A549 (cell line): ENCODE data around the gene MPL. TPM values are rescaled to one million over a fixed set of nuclear protein-coding genes. Genes with fewer than 3 reads are reported as not detected.

Source experiments
- ATAC-seq, 2 experiments: fragments of 200-7000 bp in 1 of 2; fragments of >200 bp in 1 of 2; cut with Nextera tagmentation in 1 of 2; cut with Tn5 transposase in 1 of 2; 3 replicates each; pipeline versions ENCODE4 v1.8.0 to v1.9.1; 2018 to 2020; ENCODE audit warnings: mild to moderate bottlenecking in 1 of 2, moderate library complexity in 1 of 2
- CTCF ChIA-PET: fragments of 300-600 bp; sonication (Branson Sonifier 250); formaldehyde crosslinking; extraction: SDS; loops from one replicate; lab custom pipeline; 2021; ENCODE audit warnings: antibody characterized with exemption, inconsistent platforms; lab: Yijun Ruan, JAX
- POLR2A ChIA-PET: fragments of 350-600 bp; formaldehyde crosslinking; extraction: SDS; loops from one replicate; lab custom pipeline; 2021; ENCODE audit warnings: antibody characterized with exemption, inconsistent platforms; lab: Yijun Ruan, JAX
- DNase-seq, 2 experiments: peaks; one replicate each; pipeline versions ENCODE4 v3.0.0 to v3.0.0-alpha.2; 2011 to 2016; ENCODE audit warnings: low read depth in 1 of 2, low spot score in 1 of 2
- FAIRE-seq: peaks from 2 replicates; lab custom pipeline; 2011; peaks lifted over from hg19 to GRCh38; lab: Jason Lieb, UNC
- H3K27ac ChIP-seq, 2 experiments: fragments of >200 bp; sonication (Bioruptor Twin); formaldehyde crosslinking; 3 replicates each; pipeline ENCODE4 v1.5.1; 2016 to 2017
- H3K4me1 ChIP-seq: fragments of >200 bp; sonication (Bioruptor Twin); formaldehyde crosslinking; 3 replicates; pipeline ENCODE4 v1.6.1; 2016
- H3K4me2 ChIP-seq: fragments of >200 bp; sonication (Bioruptor Twin); formaldehyde crosslinking; 3 replicates; pipeline ENCODE4 v1.6.1; 2016
- H3K4me3 ChIP-seq: fragments of >200 bp; sonication (Bioruptor Twin); formaldehyde crosslinking; 3 replicates; pipeline ENCODE4 v1.5.1; 2016
- H3K9me3 ChIP-seq: fragments of >200 bp; sonication (Bioruptor Twin); formaldehyde crosslinking; 3 replicates; pipeline ENCODE4 v1.6.1; 2016
- CHD4 ChIP-seq: fragments of 200-600 bp; sonication (generic); IDR thresholded peaks from 2 replicates; pipeline ENCODE4 v1.6.1; 2016; ENCODE audit warnings: antibody characterized with exemption, mild to moderate bottlenecking, borderline replicate concordance
- CTCF ChIP-seq: fragments of >200 bp; sonication (Bioruptor Twin); formaldehyde crosslinking; IDR thresholded peaks from 3 replicates; pipeline ENCODE4 v1.5.1; 2016
- EHF ChIP-seq: fragments of 250-450 bp; sonication (Bioruptor Pico); IDR thresholded peaks from 2 replicates; pipeline ENCODE4 v1.5.0; 2020; ENCODE audit warnings: mild to moderate bottlenecking
- ELK1 ChIP-seq: fragments of 150-350 bp; IDR thresholded peaks from 2 replicates; pipeline ENCODE4 v1.6.1; 2014; ENCODE audit warnings: low read depth, mild to moderate bottlenecking, low read length
- ESRRA ChIP-seq: fragments of 150-350 bp; IDR thresholded peaks from 2 replicates; pipeline ENCODE4 v1.6.1; 2014; ENCODE audit warnings: mild to moderate bottlenecking, low read length, borderline replicate concordance
- HDAC2 ChIP-seq: fragments of 200-600 bp; sonication (generic); IDR thresholded peaks from 2 replicates; pipeline ENCODE4 v1.6.1; 2016
- HES2 ChIP-seq: fragments of >200 bp; sonication (Bioruptor Twin); formaldehyde crosslinking; IDR thresholded peaks from 2 replicates; pipeline ENCODE4 v1.6.1; 2016
- HOXA7 ChIP-seq: fragments of 250-450 bp; sonication (Bioruptor Pico); IDR thresholded peaks from 2 replicates; pipeline ENCODE4 v1.5.0; 2020; ENCODE audit warnings: mild to moderate bottlenecking, moderate library complexity
- HOXB5 ChIP-seq: fragments of 250-450 bp; sonication (Bioruptor Pico); IDR thresholded peaks from 2 replicates; pipeline ENCODE4 v1.5.0; 2020; ENCODE audit warnings: mild to moderate bottlenecking, moderate library complexity
- KDM1A ChIP-seq: fragments of 200-600 bp; sonication (generic); IDR thresholded peaks from 2 replicates; pipeline ENCODE4 v1.6.1; 2016; ENCODE audit warnings: low read depth, mild to moderate bottlenecking
- KDM5A ChIP-seq: fragments of 200-600 bp; sonication (generic); IDR thresholded peaks from 2 replicates; pipeline ENCODE4 v1.6.1; 2016; ENCODE audit warnings: antibody characterized with exemption, mild to moderate bottlenecking
- MAX ChIP-seq: IDR thresholded peaks from 2 replicates; pipeline ENCODE4 v1.6.1; 2012
- NFE2L2 ChIP-seq: fragments of 150-350 bp; conservative IDR thresholded peaks from 2 replicates; pipeline ENCODE4 v1.6.1; 2014; ENCODE audit warnings: low read length
- PHF8 ChIP-seq: fragments of 200-600 bp; sonication (generic); IDR thresholded peaks from 2 replicates; pipeline ENCODE4 v1.6.1; 2016; ENCODE audit warnings: low read depth, mild to moderate bottlenecking, antibody characterized with exemption, moderate library complexity, borderline replicate concordance
- RARB ChIP-seq: fragments of 250-450 bp; sonication (Bioruptor Pico); IDR thresholded peaks from 2 replicates; pipeline ENCODE4 v1.8.0; 2021; ENCODE audit warnings: mild to moderate bottlenecking, moderate library complexity
- RFX5 ChIP-seq: fragments of 450-650 bp; IDR thresholded peaks from 2 replicates; pipeline ENCODE4 v1.7.1; 2014; ENCODE audit warnings: antibody characterized with exemption, mild to moderate bottlenecking, moderate library complexity
- RNF2 ChIP-seq: fragments of 200-600 bp; sonication (generic); IDR thresholded peaks from 2 replicates; pipeline ENCODE4 v1.6.1; 2016; ENCODE audit warnings: low read depth, mild to moderate bottlenecking, antibody characterized with exemption, moderate library complexity, borderline replicate concordance
- SMC3 ChIP-seq: fragments of >200 bp; sonication (Bioruptor Twin); formaldehyde crosslinking; IDR thresholded peaks from 3 replicates; pipeline ENCODE4 v1.6.1; 2018; ENCODE audit warnings: inconsistent platforms
- USF2 ChIP-seq: fragments of 450-650 bp; IDR thresholded peaks from 2 replicates; pipeline ENCODE4 v1.6.1; 2014; ENCODE audit warnings: antibody characterized with exemption
- ZC3H11A ChIP-seq: fragments of 450-650 bp; IDR thresholded peaks from 2 replicates; pipeline ENCODE4 v1.6.1; 2014; ENCODE audit warnings: antibody characterized with exemption, mild to moderate bottlenecking
- ZFP36 ChIP-seq: fragments of 450-650 bp; IDR thresholded peaks from 2 replicates; pipeline ENCODE4 v1.6.1; 2014; ENCODE audit warnings: borderline replicate concordance; ENCODE audit not compliant: partially characterized antibody
- ZSCAN20 ChIP-seq: fragments of 250-450 bp; sonication (Bioruptor Pico); IDR thresholded peaks from 2 replicates; pipeline ENCODE4 v1.8.0; 2022; ENCODE audit warnings: mild to moderate bottlenecking, moderate library complexity
- WGBS: methylation state at CpG from one replicate; pipeline ENCODE4 v1.1.6; 2017; ENCODE audit errors: missing lambda C conversion rate; 5-methylcytosine and 5-hydroxymethylcytosine counted together
- polyA plus RNA-seq, 4 experiments: library from polyadenylated mRNA; depleted of rRNA in 3 of 4; stranded (reverse); fragments of >200 nt; fragmentation: RNase III in 1 of 4; extraction: RNeasy Plus Mini Kit Qiagen cat#74134 plus additional on column Dnase treatment in 1 of 4; gene quantifications; 2 replicates in 3 of 4; 3 replicates in 1 of 4; pipeline ENCODE4 v1.2.3, GENCODE V29; 2011 to 2017

Gene MPL
- polyA plus RNA-seq, 2 of the 4 experiments (the other 2 are of a cell fraction) = not detected

- POLR2A ChIA-PET = no interaction called here
- no peak overlapping the region for H3K4me3 ChIP-seq
- TF ChIP-seq NFE2L2 = no peak
- no peak for TF ChIP-seq RNF2
- TF ChIP-seq EHF (CRISPR knock-in tag) = no peak
- no peak for TF ChIP-seq ZSCAN20
- TF ChIP-seq KDM1A = no peak
- TF ChIP-seq ESRRA = no peak
- no peak for TF ChIP-seq MAX
- TF ChIP-seq RARB (CRISPR knock-in tag) = no peak
- ATAC-seq = no peak
- CTCF ChIA-PET = interaction anchor here (0.6 to 1.2 kb wide), 2 partner anchors 9 to 351 kb away, joined by 3 to 7 read pairs; no protein-coding TSS in a partner anchor
- 92% methylated on average over 1 of the region's 1 CpG for WGBS
- H3K27ac ChIP-seq = no peak overlapping the region
- H3K4me2 ChIP-seq = no peak overlapping the region
- no peaks in the 10 kb centered on the region for H3K9me3 ChIP-seq
- H3K4me1 ChIP-seq = no peaks in the 10 kb centered on the region
- no peak for DNase-seq
- FAIRE-seq = no peak
Measured at GRCh38 chr1:43302201-43302600, 35.4 kb upstream of the MPL start.

GRCh38 chr1:43302721-43303470 is 34.7 kb upstream of the MPL start:
- DNase-seq (no peak), ATAC-seq (no peak), FAIRE-seq (no peak)
- ChIA-PET CTCF (interaction anchor here (0.8 to 1.2 kb wide), 2 partner anchors 9 to 14 kb away, joined by 3 to 7 read pairs; no protein-coding TSS in a partner anchor), POLR2A (no interaction called here)
- WGBS = 69% methylated on average over 7 of the region's 7 CpGs
- no peaks in the 10 kb centered on the region for H3K9me3 ChIP-seq
- H3K27ac ChIP-seq = no peak overlapping the region
- H3K4me1 ChIP-seq = no peaks in the 10 kb centered on the region
- no peak overlapping the region for H3K4me2 ChIP-seq
- no peak for TF ChIP-seq KDM5A
- TF ChIP-seq ELK1 = no peak
- TF ChIP-seq ZFP36 = no peak
- no peak for TF ChIP-seq RFX5
- TF ChIP-seq CTCF = no peak
- TF ChIP-seq RARB (CRISPR knock-in tag) = no peak
- no peak for TF ChIP-seq HES2
- no peak for TF ChIP-seq HOXB5 (CRISPR knock-in tag)
- TF ChIP-seq ZC3H11A = no peak
- no peak for TF ChIP-seq USF2
- no peak for TF ChIP-seq NFE2L2
- no peak for TF ChIP-seq SMC3
- TF ChIP-seq PHF8 = no peak
- TF ChIP-seq HOXA7 (CRISPR knock-in tag) = no peak
- TF ChIP-seq HDAC2 = no peak
- no peak for TF ChIP-seq CHD4
- H3K4me3 ChIP-seq = no peak overlapping the region
